HG03565 (cell line): Measurements from ENCODE around the gene OR10V1.
"Not testable (repeated sequence)": the region's sequence is repeated elsewhere in the genome, so short reads cannot be mapped to it uniquely, and the experiment has no call there.

Experiments used
- ATAC-seq: cut with Tn5 transposase; IDR thresholded peaks from one replicate; pipeline ENCODE4 v1.9.1; 2021; ENCODE audit warnings: mild to moderate bottlenecking, moderate library complexity; ENCODE audit not compliant: unreplicated experiment

The OR10V1 gene

DNA sequence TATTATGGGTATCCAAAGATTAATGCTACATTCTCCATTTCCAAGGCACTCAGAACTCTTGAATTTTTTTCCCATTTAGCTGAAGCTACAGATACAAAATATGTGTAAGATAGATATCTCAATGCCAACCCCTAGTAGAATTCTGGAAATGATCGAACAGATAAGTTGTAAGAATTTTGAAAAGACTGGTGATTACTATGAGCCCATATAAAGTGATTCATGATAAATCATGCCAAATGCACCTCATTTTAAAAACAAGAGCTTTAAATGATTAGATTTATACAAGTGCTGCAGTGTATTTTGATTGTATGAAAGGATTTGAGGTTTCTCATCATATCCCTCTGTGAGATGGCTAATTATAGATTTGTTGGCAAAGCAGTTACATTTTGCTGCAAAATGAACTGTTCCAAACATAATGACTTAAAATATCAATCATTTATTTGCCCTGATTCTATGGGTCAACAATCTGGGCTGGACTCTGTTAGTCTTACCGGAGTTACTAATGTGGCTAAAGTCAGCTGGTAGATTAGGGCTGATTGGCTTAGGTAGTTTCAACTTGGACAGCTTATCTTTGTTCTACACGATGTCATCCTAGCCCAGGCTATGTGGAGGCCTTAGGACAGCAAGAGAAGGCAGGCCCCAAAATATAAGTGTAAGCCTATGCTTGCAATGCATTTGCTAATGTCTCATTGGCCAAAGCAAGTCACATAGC, 3.4 kb downstream of the OR10V1 start:
- ATAC-seq = no peak

DNA sequence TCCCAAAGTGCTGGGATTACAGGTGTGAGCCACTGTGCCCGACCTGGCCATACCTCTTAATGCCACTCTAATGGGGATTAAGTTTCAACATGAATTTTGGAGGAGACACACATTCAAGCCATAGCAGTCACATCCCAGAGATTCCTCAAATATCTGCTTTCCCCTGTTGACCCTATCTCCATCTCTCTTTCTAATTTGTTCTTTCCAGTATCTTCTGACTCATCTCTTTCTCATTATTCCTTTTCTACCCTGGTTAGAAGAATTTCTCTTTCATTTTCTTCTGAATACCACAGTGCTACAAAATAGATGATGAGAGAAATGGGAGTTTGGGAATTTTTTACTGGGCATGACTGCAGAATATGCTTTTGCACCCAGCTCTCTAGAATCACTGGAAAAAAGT, 5.1 kb downstream of the OR10V1 start:
- ATAC-seq = no peak

DNA sequence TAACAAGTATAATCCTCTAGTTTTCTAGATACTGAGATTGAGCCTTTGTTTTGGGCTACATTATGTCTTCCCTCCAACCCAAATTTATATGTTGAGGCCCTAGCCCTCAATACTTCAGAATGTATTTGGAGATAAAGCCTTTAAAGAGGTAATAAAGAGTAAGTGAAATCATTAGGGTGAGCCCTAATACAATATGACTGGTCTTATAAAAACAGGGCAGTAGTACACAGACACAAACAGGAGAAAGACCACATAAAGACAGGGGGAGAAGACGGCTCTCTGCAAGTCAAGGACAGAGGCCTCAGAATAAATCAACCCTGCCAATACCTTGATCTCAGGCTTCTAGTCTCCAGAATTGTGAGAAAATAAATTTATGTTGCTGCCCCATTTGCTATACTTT, 6.3 kb downstream of the OR10V1 start:
- ATAC-seq = no peak

DNA sequence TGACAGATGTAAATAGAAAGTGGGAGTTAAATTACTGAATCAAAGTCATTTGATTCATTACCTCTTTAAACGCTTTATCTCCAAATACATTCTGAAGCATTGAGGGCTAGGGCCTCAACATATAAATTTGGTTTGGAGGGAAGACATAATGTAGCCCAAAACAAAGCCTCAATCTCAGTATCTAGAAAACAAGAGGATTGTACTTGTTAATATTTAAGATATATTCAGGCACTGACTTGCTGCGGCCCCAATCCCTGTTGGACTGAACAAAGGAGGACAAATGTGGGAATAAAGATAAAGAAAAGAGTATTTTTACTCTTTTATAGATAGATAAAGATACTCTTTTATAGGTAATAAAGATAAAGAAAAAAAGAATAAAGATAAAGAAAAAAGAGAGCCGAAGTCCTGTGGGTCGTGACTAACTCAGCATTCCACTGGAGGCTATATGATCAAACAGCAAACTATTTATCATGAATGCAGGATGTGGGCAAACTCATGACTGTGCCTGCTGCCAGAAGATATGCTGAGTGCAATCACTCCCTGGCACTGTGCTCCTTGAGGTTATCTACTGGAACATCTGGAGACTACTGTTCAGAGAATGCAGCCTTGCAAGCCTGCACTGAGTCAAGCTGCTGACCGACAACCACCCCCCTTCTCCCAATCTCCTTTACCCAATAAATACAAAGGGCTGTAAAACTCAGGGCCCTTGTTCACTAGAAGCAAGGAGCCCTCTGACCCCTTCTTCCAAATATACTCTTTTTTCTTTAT, 6.9 kb downstream of the OR10V1 start:
- ATAC-seq = no peak

DNA sequence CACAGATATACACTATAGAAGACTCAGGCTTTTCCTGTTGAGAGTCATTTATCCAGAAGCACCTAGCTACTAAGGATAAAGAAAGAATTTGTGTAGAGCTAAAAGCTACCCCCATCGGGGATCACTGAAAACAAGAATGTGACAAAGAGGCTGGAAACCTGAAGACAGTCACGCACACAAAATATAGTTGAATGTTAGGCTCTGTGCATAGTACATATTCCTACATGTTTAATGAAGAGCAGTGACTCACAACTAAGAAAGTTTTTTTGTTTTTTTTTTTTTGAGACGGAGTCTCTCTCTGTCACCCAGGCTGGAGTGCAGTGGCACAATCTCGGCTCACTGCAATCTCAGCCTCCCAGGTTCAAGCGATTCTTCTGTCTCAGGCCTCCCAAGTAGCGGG, 8.4 kb downstream of the OR10V1 start:
- no peak for ATAC-seq

DNA sequence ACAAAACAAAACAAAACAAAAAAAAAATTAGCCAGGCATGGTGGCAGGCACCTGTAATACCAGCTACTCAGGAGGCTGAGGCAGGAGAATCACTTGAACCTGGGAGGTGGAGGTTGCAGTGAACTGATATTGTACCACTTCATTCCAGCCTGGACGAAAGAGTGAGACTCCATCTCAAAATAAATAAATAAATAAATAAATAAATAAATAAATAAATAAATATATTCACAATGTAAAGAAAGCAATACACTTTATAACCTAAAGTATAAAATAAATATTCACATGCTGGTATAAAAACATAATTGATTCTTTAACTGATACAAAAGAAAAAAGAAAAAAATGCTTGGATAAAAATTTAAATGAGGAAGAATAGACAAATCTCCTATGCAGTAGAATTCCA, 10.1 kb downstream of the OR10V1 start:
- ATAC-seq = not testable (repeated sequence)

DNA sequence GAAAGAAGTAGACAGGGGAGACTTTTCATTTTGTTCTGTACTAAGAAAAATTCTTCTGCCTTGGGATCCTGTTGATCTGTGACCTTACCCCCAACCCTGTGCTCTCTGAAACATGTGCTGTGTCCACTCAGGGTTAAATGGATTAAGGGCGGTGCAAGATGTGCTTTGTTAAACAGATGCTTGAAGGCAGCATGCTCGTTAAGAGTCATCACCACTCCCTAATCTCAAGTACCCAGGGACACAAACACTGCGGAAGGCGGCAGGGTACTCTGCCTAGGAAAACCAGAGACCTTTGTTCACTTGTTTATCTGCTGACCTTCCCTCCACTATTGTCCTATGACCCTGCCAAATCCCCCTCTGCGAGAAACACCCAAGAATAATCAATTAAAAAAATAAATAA, 13.5 kb downstream of the OR10V1 start:
- not testable (repeated sequence) for ATAC-seq

DNA sequence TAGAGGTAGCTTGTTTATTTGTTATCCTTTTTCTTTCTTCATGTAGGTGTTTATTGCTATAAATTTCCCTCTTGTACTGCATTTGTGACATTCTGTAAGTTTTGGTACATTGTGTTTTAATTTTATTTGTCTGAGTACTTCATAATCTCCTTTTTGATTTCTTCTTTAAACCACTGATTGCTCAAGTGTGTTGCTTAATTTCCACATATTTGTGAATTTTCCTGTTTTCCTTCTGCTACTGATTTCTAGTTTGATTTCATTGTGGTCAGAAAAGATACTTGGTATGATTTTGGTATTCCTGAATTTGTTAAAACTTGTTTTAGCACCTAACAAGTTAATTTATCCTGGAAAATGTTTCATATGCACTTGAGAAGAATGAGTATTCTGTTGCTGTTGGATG, 15.1 kb downstream of the OR10V1 start:
- ATAC-seq = no peak

DNA sequence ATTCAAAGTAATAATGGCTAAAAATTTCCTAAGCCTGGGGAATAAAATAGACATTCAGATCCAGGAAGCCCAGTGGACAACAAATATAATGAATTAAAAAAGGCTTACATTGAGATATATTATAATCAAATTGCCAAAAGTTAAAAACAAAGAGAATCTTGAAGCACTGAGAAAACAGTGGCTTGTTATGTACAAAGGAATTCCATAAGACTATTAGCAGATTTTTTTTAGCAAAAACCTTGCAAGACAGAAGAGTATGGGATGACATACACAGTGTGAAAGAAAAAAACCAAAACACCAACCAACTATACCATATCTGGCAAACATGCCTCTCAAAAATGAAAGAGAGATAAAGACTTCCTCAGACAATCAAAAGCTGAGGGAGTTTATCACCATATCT, 20.7 kb downstream of the OR10V1 start:
- ATAC-seq = no peak

DNA sequence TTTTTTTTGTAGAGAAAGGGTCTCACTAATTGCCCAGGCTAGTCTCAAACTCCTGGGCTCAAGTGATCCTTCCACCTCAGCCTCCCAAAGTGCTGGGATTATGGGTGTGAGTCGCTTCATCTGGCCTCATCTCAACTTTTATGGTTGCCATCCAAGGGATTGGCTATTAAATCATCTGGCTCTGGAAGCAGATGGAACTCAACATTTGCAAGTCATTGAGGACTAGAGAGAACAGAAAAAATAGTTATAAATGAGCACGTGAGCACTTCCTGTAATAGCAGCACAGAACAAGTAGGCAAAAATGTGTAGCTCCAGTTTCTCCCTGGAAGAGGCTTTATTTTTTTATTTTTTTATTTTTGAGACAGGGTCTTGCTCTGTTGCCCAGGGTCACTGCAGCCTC, 22.5 kb downstream of the OR10V1 start:
- ATAC-seq = no peak

DNA sequence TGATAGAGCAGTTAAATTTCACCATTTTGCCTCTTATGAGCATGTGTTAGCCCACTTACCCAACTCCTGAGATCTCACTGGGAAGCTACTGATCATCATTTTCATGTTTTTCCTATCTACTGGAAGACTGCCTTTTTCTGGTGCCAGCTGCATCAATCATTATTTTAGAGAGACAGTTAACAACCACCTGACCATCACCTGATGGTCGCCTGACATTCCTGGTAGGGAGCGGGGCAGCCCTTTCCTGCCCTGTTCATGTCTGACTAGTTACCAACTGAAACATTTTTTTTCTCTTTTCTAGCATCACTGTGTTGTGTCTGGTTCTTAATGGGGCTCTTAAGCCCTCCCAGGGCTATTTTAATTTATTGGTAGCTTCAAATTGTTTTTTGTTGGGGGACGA, 24.6 kb downstream of the OR10V1 start:
- ATAC-seq = no peak

DNA sequence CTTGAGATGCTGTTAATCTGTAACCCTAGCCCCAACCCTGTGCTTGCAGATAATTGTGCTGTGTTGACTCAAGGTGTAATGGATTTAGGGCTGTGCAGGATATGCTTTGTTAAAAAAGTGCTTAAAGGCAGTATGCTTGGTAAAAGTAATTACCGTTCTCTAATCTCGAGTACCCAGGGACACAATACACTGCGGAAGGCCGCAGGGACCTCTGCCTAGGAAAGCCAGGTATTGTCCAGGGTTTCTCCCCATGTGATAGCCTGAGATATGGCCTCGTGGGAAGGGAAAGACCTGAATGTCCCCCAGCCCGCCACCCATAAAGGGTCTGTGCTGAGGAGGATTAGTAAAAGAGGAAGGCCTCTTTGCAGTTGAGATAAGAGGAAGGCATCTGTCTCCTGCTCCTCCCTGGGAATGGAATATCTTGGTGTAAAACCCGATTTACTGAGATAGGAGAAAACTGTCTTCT, 32.4 kb downstream of the OR10V1 start:
- ATAC-seq = not testable (repeated sequence)

DNA sequence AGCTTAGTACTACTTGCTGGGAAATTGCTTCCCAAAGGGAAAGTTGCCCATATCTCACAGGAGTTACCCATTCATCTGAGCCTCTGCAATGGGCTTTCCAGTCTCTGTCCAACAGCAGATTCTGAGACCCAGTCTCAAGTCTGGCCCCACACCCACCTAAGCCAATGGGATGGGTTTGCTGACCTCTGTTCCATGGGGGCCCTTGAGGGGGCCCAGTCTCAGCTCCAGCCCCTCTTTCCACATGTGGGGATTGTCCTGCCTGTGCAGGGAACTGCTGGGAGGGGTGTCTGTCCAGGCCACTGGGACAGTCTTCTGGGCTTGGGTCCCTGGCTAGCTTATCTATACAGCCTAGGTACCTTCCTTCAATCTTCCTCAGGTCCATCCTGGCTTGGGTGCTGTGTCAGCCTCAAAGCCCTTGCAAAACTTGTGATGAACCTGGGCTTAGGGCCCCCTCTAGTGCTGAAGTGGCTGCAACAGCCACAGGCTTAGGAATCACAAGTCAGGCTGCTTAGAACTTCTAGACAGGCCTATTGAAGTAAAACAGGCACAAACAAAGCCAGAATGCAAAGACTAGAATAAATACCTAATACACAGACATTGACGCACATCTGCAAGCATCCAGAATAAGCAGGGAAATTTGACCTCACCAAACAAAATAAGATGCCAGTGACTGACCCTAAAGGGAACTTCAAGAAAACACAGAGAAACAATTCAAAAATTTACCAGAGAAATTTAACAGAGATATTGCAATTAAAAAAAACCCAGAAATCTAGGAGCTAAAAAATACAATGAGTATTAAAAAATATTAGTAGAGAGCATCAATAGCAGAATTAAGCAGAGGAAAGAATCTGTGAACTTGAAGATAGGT, 33.1 kb downstream of the OR10V1 start:
- ATAC-seq = peak; percentile 89

DNA sequence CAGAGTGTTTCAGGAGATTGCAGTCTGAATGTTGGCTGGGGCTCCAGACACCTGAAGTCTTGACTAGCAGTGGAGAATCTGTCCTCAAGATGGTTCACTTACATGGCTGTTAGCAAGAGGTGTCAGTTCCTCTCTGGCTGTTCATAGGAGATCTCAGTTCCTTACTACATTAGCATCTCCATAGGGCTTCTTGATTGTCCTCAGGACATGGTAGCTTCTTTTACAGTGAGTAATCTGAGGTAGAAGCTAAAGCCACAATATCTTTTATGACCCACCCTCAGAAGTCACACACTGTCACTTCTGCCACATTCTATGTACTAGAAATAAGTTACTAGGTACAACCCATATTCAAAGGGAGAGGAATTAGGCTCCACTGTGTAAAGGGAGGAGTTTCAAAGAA, 34.3 kb downstream of the OR10V1 start:
- ATAC-seq = no peak

DNA sequence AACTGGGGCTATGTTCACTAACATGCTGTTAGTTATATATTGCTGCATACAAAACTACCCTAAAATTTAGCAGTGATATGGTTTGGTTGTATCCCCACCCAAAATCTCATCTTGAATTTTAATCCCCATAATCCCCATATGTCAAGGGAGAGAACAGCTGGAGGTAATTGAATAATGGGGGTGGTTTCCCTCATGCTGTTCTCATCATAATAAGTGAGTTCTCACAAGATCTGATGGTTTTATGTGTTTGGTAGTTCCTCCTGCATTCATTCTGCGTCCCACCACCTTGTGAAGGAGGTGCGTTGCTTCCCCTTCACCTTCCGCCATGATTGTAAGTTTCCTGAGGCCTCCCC, 34.9 kb downstream of the OR10V1 start:
- ATAC-seq = no peak

DNA sequence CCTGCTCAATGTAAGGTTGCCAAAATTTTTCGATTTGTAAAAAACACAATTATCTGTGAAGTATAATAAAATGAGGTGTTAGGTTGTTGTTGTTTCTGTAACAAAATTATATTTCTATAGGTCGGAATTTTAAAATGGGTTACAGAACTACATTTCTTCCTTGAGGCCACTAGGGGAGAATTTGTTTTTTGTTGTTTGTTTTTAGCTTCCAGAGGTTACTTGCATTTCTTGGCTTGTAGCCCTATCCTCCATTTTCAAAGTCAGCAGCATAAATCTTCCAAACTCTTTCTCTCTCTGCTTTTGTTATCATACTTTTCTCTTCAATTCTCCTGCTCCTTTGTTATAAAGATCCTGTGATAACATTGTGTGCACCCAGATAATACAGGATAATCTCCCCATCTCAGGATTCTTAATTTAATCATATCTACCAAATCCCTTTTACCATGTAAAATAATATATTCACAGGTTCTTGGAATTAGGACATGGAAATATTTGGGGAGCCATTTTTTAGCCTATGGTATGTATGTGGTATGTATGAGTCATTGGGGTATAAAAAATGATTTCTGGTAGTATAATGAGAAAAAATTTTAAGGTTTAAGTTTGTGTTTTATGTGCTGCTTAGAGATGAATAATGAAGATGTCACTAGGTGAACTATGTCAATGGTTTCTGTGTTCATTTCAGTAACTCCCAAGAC, 35.4 kb downstream of the OR10V1 start:
- ATAC-seq = no peak

DNA sequence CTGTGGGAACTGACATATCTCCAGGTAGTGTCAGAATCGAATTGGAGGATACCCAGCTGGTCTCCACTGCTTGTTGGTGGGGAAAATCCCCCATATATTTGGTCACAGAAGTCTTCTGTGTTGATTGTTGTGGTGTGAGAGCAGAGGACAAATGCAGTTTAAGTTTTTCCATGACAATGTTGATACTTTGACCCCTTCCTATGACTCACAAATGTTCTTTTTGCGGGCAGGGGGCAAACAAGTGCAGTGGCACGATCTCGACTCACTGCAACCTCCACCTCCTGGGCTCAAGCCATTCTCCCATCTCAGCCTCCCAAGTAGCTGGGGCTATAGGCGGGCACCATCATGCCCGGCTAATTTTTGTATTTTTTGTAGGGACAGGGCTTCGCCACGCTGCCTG, 37.4 kb downstream of the OR10V1 start:
- no peak for ATAC-seq

DNA sequence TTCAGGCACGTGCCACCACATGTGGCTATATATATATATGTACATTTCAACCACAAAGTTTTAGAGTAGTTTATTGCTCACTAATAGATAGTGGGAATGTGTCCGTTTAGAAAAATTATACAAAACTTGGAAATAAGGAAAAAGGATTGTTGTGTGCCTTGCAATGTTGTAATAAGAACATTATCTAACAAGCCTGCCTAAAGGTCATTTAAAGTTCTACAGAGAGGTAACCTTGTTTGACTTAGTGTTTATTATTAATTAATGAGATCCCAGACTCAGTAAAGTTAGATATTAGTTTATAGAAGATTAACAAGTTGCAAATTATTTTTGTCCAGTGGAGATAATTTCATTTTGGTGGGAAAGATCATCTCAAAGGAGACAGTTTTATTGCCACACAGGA, 39.4 kb downstream of the OR10V1 start:
- no peak for ATAC-seq

DNA sequence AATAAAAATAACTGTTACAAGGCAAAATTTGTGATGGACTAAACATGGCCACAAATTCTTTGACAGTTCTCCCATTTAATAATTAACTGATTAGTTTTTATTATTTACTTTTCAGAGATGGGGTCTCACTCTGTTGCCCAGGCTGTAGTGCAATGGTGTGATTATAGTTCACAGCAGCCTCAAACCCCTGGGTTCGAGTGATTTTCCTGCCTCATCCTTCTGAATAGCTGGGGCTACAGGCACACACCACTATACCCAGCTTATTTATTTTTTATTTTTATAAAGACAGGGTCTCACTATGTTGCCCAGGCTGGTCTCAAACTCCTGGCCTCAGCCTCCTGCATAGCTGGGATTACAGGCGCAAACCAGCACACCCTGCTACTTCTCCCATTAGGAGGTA, 40.4 kb downstream of the OR10V1 start:
- no peak for ATAC-seq

DNA sequence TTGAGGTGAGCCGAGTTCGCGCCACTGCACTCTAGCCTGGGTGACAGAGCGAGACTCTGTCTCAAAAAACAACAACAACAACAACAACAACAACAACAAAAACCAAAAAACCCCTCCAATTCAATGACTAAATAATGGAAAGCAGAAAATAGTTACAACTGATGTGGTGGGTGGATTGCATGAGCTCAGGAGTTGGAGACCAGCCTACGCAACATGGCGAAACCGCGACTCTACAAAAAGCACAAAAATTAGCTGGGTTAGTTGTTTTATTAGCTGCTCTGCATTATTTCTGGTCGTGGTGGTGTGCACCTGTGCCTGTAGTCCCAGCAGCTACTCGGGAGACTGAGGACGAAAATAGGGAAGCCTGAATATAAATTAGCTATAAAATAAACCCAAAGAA, 42.2 kb downstream of the OR10V1 start:
- ATAC-seq = no peak

DNA sequence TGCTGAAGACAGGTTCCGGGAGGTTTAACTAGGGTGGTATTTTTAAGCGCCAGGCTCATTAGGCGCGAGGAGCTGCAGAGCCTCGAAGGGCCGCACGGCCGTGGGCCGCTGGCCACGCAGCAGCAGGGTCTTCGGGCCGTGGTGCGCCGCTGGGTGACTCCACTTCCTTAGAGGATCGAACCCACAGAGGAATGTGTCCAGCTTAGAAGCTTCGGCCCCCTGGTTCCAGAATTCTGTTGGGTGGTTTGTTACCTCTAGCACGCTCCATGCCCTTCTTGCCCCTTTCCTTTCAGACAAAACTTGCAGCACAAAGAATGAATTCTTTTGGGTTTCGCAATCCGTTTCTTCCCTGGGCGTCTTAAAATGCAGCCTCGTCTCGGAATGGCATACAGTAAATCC, 44.0 kb downstream of the OR10V1 start:
- no peak for ATAC-seq
